Fibroblast of lung (primary cell): ENCODE measurements around the gene PAIP1.

Source experiments
- EZH2 ChIP-seq: IDR thresholded peaks from 2 replicates; pipeline ENCODE4 v1.5.1; 2012; ENCODE audit warnings: low read length, control low read depth, mild to moderate bottlenecking; ENCODE audit errors: missing control alignments
- TF ChIP-seq, protein P1 (sequence below), 2 donors: IDR thresholded peaks in 1 of 2; conservative IDR thresholded peaks in 1 of 2; 1 replicate in 1 of 2; 2 replicates in 1 of 2; pipeline ENCODE4 v1.5.1; 2011 to 2012; ENCODE audit warnings: low read length in 2 of 2, control low read depth in 1 of 2, inconsistent platforms in 1 of 2, low read depth in 1 of 2, mild to moderate bottlenecking in 1 of 2

DNA sequence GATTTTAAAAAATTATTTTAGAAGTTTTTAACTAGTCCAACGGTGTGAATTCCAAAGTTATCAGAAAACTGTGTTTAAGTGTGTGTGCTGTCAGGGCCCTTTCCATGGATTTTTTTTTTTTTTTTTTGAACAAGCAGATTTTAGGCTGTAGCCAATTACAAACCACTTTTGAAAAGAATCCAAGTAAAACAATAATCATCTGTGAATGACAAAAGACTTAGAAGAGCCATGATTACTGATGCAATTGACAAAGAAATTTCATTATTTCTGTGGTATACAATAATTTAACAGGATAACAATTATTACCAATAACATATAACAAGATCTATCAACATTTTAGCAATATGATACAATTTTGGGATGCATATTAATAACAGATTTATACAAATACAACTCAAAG is 16.2 kb upstream of the PAIP1 start:
- TF ChIP-seq, protein P1, sequence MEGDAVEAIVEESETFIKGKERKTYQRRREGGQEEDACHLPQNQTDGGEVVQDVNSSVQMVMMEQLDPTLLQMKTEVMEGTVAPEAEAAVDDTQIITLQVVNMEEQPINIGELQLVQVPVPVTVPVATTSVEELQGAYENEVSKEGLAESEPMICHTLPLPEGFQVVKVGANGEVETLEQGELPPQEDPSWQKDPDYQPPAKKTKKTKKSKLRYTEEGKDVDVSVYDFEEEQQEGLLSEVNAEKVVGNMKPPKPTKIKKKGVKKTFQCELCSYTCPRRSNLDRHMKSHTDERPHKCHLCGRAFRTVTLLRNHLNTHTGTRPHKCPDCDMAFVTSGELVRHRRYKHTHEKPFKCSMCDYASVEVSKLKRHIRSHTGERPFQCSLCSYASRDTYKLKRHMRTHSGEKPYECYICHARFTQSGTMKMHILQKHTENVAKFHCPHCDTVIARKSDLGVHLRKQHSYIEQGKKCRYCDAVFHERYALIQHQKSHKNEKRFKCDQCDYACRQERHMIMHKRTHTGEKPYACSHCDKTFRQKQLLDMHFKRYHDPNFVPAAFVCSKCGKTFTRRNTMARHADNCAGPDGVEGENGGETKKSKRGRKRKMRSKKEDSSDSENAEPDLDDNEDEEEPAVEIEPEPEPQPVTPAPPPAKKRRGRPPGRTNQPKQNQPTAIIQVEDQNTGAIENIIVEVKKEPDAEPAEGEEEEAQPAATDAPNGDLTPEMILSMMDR (conservative IDR thresholded peaks at IDR 0.05 in 1 of 2, IDR thresholded peaks at IDR 0.05 in 1 of 2; ENCODE audit: low read depth in 1 of 2, low read length in 2 of 2): no peak
- no peak for TF ChIP-seq EZH2
